Vagina (tissue), 2 donors: ENCODE data around the gene SHANK3.

ENCODE experiments used
- POLR2AphosphoS5 ChIP-seq, 2 donors: sonication (generic); formaldehyde crosslinking; IDR thresholded peaks; one replicate each; pipeline ENCODE4 v1.9.0; 2017; ENCODE audit warnings: antibody characterized with exemption in 2 of 2, mild to moderate bottlenecking in 2 of 2, low read depth in 1 of 2; ENCODE audit not compliant: insufficient read depth in 1 of 2
- TF ChIP-seq, protein P1 (sequence below), 3 experiments: fragments of 450-650 bp in 2 of 3; fragments of 200-600 bp in 1 of 3; sonication (generic) in 1 of 3; IDR thresholded peaks; one replicate each; pipeline ENCODE4 v1.5.1; 2017 to 2019; ENCODE audit warnings: antibody characterized with exemption in 3 of 3, mild to moderate bottlenecking in 2 of 3, moderate library complexity in 2 of 3

DNA sequence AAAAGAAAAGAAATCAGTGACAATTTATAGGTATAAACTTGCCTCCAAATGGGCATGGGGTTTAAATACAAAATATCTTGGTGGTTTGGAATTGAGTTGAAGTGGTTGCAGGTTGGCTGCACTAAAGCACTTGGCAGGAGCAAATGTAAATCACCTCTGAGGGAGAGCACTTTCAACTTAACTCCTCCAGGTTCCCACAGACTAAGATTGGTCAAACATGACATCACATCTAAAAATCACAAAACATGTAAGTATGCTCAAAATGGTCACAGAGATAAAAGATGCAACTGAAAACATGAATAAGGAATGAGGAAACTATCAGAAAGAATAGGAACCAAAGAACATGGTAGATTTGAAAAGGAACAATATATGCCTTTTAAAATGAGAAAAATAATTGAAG, 12.3 kb upstream of the SHANK3 start:
- TF ChIP-seq, protein P1, sequence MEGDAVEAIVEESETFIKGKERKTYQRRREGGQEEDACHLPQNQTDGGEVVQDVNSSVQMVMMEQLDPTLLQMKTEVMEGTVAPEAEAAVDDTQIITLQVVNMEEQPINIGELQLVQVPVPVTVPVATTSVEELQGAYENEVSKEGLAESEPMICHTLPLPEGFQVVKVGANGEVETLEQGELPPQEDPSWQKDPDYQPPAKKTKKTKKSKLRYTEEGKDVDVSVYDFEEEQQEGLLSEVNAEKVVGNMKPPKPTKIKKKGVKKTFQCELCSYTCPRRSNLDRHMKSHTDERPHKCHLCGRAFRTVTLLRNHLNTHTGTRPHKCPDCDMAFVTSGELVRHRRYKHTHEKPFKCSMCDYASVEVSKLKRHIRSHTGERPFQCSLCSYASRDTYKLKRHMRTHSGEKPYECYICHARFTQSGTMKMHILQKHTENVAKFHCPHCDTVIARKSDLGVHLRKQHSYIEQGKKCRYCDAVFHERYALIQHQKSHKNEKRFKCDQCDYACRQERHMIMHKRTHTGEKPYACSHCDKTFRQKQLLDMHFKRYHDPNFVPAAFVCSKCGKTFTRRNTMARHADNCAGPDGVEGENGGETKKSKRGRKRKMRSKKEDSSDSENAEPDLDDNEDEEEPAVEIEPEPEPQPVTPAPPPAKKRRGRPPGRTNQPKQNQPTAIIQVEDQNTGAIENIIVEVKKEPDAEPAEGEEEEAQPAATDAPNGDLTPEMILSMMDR (IDR thresholded peaks at IDR 0.05) = no peak
- TF ChIP-seq POLR2AphosphoS5 (IDR thresholded peaks at IDR 0.05; ENCODE audit: insufficient read depth in 1 of 2, low read depth in 1 of 2) = no peak
